NCI-H460 (cell line): Measurements from ENCODE around the gene ANKRD23. TPM values are rescaled to one million over a fixed set of nuclear protein-coding genes. Genes with fewer than 3 reads are reported as not detected.
"Not testable (repeated sequence)": the region's sequence is repeated elsewhere in the genome, so short reads cannot be mapped to it uniquely, and the experiment has no call there.

Source experiments
- DNase-seq: peaks from one replicate; pipeline ENCODE4 v3.0.0-alpha.2; 2016; ENCODE audit warnings: low read depth; ENCODE audit errors: extremely low read depth
- total RNA-seq: library from RNA; depleted of rRNA; stranded (reverse); fragments of >200 nt; shearing (Covaris generic); gene quantifications from 2 replicates; pipeline ENCODE4 v1.2.3, GENCODE V29; 2014

ANKRD23 gene
- total RNA-seq, 1 experiment from 2014 or later, result 5.3 TPM

DNA sequence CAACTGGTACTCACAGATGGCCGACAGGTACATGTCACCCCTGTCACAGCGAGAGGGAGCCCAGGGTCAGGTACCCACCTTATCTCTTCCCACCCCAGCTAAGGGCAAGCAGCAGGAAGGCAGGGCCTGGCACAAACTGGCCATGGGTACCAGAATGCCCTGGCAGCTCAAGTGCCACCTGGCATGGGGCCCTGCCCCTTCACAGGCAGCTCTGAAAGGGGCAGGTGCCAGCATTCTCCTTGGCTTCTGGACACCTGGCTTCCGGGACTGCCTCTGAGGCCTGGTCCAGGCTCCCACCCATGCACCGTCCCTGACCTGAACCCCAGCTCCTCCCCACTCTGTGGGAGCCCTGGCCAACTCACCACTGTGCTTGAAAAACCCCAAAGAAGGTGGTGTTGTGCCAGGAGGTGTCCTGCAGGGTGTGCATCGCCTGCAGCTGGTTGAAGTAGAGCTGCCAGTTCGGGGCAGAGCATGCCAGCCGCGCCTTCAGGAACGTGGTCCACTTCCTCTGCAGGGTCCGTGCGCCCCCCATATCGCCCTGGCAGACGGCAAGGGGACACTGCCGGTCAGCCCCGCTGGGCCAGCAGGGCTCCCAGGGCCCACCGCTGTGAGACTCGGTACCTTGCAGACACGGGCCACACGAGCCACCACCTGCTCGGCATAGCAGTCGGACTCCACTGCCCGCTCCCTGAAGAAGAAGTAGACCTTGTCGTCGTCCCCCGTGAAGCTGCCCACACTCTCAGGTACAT, 20.7 kb upstream of the ANKRD23 start:
- no peak for DNase-seq

DNA sequence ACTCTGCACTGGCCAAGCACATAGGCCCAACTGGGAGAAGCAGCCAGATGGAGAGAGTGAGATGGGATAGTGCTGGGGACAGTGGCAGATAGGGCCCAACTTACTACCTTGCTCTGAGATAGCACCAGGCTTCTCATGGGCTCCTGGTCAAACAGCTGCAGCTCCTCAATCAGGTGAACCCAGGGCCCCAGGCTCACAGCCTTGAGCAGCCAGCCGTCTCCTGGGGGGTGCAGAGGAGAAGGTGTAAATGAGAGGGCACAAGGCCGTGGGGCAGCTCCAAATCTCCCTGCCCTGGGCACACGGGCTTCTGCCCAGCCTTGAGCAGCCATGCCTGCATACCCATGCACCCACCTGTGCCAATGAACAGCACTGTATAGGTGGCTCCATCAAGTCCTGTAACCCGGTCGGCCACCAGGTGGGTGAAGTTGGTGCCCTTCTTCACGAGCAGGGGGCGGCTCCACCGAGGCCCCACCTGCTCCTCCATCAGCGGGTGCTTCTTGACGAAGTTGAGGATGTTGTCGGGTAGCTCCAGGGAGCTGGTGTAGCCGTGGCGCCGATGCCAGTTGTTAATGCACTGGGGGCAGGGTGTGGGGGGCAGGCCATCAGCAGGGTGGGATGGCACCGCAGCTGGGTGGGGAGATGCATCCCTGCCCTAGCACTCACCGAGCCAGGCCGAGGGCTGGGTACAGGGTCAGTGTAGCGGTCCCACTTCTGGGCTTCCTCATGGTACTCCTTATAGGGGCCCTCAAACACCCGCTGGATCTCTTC, 19.9 kb upstream of the ANKRD23 start:
- no peak for DNase-seq

DNA sequence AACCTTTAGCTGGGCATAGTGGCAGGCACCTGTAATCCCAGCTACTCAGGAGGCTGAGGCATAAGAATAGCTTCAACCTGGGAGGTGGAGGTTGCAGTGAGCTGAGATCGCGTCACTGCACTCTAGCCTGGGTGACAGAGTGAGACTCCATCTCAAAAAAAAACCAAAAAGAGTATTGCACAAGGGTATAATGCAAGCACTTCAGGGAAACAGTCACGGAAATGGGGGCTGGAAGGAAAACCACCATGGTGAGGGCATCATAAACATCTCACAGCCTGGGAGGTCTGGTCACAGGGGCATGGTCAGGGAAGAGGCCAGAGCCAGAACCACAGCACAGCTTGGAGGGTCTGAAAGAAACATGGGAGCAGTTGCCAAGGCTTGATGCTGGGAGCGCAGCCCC, 19.2 kb upstream of the ANKRD23 start:
- DNase-seq, result not testable (repeated sequence)

DNA sequence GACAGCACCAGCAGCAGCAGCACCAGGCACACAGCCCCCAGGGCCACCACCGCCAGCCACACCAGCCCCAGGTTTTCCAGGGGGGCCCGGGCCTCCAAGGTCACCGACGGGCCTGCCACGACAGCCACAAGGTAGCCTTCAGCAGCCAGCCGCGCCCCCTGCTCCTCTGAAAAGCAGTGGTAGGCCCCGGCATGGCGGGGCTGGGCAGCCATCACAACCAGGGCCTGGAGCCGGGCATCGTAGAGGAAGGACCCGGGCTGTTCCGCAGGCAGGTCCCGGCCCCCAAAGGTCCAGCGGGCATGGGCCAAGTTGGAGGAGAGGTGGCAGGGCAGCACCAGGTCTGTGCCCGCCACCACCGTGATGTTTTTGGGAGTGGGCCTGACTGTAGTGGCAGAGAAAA, 17.3 kb upstream of the ANKRD23 start:
- no peak for DNase-seq

DNA sequence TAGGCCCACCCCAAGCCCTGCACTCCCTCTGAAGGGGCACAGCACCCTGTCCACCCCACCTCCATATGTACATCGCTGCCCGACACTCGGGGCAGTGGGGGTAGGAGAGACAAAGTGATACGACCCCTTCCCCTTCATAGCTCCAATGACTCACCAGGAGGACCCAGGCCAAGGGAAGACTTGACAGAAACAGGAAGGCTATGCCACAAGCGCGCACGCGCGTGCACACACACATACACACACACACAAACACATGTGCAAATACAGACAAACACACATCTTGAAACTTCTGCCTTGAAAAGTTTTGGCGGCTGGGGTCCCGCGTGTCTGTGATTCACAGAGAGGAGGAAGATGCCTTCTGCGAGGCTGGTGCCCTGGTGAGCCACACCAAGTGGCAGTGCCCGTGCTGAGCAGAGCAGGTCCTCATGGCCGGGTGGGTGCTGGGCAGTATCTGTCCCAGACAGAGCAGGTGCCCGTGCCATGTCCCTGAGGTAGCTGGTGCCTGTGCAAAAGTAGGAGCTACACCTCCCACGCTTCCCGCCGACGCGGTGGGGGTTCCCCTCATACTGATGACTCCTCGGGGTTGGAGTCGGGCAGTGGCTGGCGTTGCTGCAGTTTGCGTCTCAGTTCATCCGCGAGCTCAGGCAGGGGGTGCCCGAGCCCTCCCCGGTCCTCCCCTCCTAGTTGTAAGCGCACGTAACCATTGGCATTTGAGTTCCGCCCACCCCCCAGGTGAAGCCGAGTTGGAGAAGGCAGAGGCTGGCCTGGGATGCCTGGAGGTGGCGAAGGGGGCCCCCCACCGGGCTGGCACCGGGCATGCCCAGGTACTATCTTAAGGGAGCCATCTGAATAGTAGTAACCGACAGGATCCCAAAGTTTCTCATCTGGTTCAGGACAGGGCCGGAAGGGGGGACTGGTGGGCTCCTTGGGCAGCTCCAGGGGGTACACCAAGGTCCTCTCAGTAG, 16.5 kb upstream of the ANKRD23 start:
- DNase-seq, result no peak

DNA sequence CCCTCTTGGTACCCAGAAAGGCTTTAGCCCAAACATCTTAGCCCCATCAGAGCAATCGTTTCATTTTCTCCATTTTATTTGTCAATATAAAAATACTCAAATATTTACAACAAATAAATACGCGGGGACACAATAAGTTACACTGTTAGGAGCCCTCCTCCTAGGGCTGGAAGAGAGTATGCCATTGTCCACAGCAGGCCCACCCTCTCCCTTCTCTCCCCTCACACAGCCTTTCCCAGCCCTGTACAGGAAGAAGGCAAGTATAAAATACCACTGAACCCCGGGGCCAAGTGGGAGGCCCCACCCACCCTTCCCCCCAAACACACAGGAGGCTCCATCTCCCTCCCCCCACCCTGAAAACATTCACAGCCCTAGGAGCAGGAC, 15.9 kb upstream of the ANKRD23 start:
- DNase-seq, result no peak

DNA sequence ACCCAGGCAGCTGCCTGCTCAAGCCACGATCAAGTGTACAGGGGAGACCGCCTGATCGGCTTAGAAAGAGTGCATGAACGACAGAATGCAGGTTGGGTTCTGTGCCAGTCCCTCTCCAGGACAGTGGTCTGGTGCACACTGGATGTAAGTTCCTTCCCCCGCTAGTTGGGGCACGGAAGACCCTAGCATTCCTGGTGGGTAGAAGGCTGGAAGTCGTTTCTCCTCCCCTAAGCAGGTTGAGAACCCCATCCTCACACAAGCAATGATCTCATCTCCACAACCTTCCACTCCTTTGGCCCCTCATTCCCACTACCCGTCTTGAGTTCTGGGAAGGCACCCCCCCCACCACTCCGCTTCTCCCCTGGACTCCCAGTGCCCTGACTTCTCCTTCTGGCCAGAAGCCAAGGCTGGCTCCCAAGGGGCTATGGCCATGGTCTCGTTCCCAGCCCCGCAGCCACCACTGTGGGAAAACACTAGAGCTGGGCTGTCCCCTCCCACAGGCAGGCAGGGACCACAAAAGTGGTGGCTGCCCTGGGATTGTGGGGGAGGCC, 15.4 kb upstream of the ANKRD23 start:
- no peak for DNase-seq

DNA sequence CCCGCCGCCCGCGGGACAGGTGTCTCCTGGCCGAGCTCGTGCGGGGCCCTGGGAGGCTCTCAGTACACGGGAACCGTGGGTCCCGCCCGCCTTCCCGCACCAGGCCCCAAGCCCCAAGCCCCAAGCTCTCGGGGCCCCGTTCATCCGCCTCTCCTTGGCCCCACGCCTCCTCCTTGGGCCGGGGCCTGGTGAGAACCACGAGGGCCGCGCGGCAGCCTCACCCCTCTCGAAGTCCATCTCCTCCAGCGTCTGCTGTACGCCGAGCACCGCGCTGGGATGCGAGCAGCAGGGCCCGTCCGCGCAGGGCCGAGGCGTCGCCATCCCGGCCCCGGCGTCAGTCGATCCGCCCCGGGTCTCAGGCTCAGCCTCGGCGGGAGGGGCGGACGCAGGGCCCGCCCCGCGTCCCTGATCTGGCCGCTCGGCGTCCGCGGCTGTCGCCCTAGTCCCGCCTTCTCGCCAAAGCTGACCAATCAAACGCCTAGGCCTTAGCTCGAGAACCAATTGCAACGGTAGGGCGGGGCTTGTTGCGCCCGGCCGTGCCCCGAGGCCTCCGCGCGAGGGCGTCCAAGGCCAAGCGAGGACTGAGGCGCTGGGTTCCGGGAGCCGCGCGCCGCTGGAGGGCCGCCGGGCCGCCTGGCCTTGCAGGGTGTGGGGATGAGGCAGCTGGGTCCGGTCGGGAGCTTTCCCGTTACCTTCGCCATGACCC, 14.0 kb upstream of the ANKRD23 start, which contains the start of gene ANKRD39:
Gene ANKRD39, minus strand, starts transcription at position 350 of the 706 bp plus-strand sequence. Its CDS starts 29 bp downstream, at position 321.
- DNase-seq, result peak; percentile 98

DNA sequence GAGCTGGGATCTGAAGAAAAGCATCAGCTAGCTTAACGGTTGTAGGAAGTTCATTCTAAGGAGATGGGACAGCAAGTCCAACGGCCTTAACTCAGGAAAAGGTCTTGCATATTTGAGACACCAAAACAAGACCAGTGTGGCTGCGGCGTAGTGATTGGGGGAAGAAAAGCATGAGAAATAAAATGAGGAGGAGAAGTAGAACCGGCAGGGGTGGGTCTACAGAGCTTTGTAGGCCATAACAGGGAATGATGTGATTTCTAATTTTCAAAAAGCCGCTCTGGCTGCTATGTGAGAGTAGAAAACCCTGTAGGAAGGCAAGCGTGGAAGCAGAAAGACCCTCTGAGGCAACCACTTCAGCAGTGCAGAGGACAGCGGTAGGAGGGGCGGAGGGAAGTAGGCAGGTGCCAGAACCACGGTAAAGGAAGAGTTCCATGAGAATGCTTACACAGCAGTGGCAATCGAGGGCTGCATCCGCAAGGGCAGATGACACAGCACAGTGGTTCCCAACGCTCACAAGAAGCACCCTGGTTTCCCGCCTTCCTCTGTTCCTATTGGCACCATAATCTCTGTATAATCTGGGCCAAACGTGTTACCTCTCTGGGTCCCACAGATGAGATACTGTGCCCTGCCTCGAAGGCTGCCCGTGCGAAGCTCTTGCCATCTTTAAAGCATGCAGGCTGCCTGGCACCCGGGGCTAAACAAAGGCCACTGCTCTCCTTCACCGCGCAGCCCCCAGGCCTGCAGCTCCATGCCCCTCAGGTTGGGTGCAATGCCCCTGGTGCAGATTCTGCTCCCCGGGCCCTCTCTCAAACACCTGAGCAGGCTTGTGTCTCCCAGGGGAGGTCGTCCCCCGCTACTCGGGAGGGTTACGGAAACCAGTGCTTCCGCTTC, 13.2 kb upstream of the ANKRD23 start:
- DNase-seq, result no peak

DNA sequence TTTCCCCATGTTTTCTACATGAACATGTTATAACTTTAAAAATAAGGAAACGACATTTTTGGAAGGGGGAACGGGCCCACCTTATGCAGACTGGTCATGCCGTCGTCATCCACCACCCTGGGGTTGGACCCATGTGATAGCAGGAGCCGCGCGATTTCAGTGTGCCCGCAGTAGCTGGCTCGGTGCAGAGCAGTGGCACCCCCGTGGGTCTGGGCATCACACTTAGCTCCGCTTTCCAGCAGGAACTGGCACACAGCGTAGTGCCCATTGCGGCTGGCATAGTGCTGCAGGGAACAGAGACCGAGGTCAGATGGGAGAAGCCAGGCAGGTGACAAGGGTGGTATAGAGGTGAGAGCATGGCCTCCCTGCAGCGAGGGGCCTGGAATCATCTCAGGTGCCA, 9.5 kb upstream of the ANKRD23 start:
- DNase-seq, result no peak

DNA sequence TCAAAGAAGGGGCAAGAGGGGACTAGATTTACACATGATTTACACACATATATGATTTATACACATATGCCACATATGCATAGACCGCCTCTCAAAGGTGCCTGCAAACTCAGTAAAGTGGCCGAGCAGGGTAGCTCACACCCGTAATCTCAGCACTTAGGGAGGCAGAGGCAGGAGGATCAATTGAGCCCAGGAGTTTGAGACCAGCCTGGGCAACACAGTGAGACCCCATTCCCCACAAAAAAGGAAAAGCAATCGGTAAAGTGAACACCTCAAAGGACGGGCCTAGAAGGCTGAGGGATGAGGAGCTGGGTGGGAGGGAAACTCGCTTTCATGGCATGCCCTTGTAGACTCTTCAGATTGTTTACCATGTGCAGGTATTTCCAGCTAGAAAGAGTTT, 8.8 kb upstream of the ANKRD23 start:
- DNase-seq, result no peak

DNA sequence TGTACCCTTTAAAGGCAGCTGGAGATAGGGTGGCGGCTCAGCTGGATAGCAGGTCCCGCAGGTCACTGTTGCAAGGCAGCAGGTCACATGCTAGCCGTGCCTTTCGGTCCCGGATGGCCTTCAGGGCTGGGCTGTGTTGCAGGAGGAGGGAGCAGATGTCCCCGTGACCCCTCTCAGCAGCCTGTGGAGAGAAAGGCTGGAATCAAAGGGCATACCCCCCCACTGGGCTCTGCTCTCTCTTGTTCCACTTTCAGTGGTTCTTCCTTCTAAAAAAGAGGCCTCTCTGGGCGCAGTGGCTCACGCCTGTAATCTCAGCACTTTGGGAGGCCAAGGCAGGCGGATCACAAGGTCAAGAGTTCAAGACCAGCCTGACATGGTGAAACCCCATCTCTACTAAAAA, 4.4 kb upstream of the ANKRD23 start:
- DNase-seq, result no peak

DNA sequence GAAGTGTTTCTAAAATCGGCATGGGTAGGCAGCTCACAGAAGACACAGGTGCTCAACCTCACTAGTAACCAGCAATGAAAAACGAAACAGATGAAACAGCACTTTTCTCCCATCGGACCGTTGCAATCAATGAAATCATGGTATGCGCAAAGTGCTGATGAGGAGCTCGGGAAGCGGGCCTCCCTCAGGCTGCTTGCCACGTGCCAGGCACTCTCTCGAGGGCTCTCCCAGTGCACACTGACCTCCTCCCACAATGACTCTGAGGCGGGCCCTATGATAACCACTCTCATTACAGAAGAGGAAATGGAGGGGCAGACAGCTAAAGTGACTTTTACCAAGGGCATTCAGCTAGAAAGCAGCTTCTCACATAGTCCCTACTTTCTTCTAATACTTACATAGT, 3.8 kb upstream of the ANKRD23 start:
- no peak for DNase-seq

DNA sequence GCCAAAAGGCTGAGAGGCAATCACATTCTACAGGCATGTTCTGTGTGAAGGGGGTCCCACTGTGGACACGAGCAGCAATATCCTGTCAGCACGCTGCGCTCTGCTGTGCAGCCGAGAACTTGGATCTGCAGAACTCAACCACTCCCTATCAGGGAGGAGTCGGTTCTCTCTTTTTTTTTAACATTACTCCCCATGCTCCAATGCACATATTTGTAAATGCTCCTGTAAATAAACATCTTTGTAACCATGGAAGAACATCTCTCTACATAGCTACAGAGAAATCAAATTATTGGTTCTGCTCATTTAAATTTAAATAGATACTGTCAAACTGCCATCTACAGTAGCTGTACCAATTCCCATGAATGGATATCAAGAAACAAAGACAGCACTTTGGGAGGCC, 3.0 kb upstream of the ANKRD23 start:
- DNase-seq, result no peak

DNA sequence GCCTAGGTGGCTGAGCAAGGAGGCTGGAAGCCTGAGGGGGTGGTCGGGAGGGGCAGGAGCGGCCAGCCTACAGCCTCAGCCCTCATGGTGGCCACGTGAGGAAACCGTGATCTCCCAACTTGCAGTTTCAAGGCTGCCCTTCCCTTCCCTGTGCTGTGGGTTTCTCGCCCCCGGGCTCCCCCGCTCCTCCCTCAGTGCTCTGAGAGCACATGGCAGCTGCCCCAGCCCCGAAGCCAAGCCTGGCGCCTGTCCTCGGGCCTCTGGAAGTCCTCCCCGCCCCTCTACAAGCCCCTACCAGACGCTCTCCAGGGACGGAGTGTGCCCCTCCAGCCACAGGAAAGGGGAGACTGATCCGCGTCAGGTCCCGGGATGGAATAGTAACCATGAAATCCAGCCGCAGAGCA, 586 bp upstream of the ANKRD23 start:
- DNase-seq, result no peak

DNA sequence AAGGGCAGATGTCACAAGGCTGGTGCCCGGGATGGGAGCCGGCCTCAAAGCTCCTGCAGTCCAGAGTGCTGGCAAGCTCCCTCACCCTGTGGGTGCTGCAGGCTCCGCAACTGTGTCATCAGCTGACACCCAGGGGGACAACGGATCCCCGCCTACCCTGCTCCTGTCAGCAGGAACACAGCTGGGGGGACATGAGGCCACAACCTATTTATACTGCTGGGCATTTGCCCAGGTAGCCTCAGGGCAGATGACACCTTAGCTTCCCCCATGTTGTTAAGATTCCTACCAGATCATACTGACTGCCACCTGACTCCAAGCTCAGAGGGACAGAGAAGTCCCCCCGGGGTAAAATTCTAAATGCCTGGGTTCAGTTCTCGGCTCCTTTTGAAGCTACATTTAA, 1.2 kb downstream of the ANKRD23 start:
- no peak for DNase-seq

DNA sequence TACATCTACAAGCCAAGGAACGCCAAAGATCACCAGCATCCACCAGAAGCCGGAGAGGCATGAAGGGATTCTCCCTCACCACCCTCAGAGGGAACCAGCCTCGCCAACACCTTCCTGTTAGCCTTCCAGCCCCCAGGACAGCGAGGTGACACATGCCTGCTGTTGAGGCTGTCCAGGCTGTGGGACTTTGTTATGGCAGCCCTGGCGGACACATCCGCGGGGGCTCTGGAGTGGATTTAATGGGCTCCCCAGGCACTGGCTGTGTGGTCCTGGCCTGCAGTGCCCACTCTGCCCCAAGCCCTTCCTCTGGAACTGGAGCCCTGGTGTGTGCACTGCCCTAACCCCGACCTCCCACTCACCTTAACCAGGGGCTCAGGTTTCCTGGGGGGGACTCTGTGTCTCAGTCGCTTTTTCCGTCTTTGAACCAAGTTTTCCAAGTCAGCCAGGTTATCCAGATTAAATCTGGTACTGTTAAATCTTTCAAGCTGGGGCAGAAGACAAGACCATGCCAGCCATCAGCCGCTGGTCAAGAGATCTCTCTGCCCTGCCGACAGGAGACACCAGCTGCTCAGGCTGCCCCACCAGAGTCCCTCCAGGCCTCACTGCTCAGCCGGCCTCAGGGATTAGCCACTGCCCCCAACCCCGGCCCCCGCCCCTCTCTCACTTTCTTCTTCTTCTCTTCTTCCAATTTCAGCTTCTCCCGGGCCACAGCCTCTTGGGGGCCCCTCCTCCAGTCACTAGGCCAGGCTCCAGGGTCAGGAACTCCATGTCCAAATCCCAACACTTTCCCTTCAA, 1.9 kb downstream of the ANKRD23 start:
- DNase-seq, result no peak
